Esophagus mucosa (tissue), 1 donor: ENCODE data around the gene MINK1. TPM values are rescaled to one million over a fixed set of nuclear protein-coding genes. Genes with fewer than 3 reads are reported as not detected.
"Not testable (repeated sequence)": the region's sequence is repeated elsewhere in the genome, so short reads cannot be mapped to it uniquely, and the experiment has no call there.

Experiments used
- ATAC-seq: fragments of 200-7000 bp; cut with Tn5 transposase; one replicate; pipeline ENCODE4 v1.9.1; 2020
- total RNA-seq: library from RNA; stranded (reverse); gene quantifications from one replicate; pipeline ENCODE4 v1.2.4, GENCODE V29; 2023
- donor health status: DM: yes; HTN: yes; CAD: no.

The MINK1 gene
- total RNA-seq, 1 donor from 2014 or later: 124 TPM

DNA sequence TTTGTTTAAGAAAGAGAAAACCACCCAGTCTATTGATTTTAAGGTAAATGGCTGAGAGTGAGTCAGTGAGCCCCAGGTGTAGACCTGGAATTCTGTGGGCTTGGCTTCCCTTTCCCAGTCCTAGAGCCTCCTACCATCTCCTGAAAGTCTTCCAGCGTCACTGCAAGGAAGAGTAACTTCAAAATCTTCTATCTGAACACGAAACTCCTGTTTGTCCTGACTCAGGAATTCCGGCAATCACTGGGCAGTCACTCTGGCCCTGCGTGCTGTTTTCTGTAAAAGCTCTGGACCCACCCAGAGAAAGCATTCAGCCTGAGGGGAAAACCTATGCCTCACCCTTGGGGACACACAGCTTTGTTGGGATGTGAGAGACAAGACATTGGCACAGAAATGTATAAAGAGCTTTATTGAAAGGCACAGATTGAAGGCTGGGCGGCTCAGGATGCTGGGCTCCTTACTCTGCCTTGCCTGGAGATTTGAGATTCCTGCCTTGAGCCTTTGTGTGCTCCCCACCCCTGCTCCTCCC, 15.9 kb downstream of the MINK1 start:
- ATAC-seq: peak; percentile 63

DNA sequence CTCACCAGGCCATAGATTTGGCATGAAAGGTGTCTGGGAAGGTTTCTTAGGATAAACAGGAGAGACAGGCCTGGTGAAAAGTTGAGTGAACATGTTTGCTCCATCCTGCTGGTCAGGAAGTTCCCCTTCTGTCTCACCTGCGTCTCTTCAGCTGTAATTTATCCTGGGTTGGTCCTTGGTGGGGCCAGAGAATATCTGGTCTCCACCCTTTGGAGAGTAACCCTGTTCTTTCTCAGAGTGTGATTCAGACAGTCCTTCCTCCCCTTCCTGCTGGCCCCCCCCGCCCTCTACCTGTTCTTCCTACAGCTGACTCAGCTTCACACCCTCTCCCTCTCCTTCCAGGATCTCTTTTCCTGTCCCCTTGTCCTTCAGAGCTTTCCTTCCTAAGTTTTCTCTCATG, 17.1 kb downstream of the MINK1 start:
- ATAC-seq: peak; percentile 84

- ATAC-seq: no peak
These were observed 17.9 kb downstream of the MINK1 start for GRCh38 chr17:4851084-4851483.

DNA sequence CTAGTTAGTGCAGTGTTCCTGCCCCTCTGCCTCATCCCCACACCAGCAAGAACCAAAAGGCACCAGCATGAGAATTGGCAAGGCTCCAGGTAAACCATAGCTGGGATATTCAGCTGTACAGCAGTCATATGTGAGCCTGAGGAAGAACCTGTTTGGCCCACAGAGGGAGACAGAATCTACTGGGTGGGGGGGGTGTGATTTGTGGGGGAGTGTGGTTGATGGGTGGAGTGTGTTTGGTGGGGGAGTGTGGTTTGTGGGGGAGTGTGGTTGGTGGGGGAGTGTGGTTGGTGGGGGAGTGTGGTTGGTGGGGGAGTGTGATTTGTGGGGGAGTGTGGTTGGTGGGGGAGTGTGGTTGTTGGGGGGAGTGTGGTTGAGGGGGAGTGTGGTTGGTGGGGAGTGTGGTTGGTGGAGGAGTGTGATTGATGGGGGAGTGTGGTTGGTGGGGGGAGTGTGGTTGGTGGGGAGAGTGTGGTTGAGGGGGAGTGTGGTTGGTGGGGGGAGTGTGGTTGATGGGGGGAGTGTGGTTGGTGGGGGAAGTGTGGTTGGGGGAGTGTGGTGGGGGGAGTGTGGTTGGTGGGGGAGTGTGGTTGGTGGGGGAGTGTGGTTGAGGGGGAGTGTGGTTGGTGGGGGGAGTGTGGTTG, 19.5 kb downstream of the MINK1 start:
- no peak for ATAC-seq

GRCh38 chr17:4853208-4853671, 20.1 kb downstream of the MINK1 start:
- ATAC-seq: peak; percentile 37

- peak; percentile 79 for ATAC-seq
These were observed 21.1 kb downstream of the MINK1 start for GRCh38 chr17:4854111-4854681.

DNA sequence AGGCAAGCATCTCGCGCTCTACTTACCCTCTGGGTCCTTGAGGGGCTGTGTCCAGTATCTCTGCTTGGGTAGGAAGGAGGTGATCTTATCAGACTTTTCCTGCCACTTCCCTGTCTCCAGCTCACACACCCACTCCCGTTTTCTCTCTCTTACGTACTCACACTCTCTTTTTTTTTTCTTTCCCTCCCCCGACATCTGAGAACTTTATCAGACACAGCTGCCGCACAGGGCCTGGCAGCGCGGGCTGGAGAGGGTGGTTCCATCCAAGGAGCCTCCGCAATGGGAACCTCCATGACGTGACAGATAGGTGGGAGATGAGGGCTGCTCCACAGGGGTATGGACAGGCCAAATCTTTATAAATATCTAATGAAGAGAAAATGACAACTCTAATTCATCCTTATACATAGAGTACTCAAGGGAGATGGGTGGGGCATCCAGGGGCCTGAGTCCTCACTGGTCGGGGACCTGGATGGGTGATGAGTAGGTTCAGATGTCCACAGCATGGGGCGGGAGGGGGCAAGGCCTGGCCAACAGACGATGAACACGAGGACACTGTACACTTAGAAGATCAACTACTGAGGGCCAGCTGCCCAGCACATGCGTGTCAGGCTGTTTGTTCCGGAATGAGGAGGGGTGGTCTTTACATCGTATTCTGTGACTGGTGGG, 23.3 kb downstream of the MINK1 start:
- no peak for ATAC-seq

DNA sequence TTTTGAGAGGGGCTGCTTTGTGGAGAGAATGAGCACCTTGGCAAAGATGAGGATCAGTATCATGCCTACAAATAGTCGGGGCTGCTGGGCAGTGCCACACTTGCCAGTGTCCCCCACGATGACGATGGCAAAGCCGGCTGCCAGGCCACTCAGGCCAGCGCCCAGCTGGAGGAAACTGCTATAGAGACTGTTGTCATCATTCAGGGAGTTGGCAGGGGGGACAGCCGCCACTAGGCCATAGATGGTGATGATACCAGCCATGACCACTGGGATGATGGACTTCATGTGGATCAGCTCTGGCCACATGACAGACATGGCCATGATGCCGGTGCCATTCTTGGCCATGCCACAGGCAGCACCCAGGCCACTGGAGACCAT, 23.8 kb downstream of the MINK1 start:
- no peak for ATAC-seq

DNA sequence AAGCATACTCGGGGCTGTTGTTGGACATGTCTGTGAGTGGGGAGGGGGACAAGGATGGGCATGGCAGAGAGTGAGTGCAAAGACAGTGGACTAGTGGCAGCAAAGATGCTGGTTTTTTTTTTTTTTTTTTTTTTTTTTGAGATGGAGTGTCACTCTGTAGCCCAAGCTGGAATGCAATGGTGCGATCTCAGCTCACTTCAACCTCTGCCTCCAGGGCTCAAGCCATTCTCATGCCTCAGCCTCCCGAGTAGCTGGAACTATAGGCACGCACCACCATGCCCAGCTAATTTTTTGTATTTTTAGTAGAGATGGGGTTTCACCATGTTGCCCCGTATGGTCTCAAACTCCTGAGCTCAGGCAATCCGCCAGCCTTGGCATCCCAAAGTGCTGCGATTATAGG, 24.2 kb downstream of the MINK1 start:
- ATAC-seq: not testable (repeated sequence)

DNA sequence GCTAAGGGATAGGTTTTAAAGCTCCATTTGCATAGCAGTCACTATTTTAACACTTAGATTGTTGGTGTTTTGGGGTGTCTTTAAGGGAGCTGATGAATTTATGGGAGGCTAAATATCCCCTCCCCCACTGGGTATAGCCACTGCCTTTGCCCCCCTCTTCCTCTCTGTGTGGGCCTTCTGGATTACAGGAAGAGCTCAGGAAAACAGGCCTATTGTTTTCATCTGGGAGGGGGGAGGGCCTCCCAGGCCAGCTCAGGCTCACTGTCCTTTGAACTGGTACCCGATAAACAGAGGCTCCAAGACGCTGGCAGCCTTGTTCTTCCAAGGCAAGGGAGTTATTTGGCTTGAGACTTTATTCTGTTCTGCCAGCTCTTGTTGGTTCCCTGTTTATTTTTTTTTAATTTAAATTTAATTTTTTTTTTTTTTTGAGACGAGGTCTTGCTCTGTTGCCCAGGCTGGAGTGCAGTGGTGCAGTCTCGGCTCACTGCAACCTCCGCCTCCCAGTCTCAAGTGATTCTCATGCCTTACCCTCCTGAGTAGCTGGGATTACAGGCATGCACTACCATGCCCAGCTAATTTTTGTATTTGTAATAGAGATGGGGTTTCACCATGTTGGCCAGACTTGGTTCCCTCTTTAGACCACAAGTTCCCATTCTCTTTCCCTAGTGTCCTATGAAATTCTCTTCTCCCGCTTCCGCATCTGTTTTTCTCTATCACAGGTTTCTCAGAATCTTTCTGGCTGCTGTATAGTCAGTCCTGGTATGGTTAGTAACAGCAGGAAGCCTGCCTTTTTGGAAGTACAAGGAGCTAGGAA, 25.1 kb downstream of the MINK1 start:
- ATAC-seq: no peak

GRCh38 chr17:4858882-4859260, 25.7 kb downstream of the MINK1 start:
- ATAC-seq: peak; percentile 88

GRCh38 chr17:4859816-4860625, 26.9 kb downstream of the MINK1 start:
- ATAC-seq: no peak

GRCh38 chr17:4860651-4861050, 27.5 kb downstream of the MINK1 start:
- no peak for ATAC-seq

DNA sequence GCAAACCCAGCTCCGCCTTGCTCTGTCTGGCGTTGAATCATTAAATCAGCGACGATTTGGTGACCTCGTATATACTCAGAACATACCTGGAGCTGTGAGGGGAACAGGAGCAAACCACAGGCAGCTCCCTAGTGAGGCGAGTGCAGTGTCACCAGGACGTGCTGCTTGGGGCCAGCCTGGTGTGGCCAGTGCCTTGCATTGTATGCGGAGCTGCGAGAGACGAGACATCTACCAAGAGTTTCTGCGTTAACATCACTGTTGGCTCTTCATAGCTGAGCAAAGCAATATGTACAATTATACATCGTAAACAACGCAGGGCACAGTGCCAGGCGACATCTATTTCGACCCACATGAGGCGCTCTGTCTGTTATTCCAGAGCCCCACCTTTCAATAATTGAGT, 27.9 kb downstream of the MINK1 start:
- no peak for ATAC-seq

GRCh38 chr17:4862720-4863119, 29.6 kb downstream of the MINK1 start:
- no peak for ATAC-seq

DNA sequence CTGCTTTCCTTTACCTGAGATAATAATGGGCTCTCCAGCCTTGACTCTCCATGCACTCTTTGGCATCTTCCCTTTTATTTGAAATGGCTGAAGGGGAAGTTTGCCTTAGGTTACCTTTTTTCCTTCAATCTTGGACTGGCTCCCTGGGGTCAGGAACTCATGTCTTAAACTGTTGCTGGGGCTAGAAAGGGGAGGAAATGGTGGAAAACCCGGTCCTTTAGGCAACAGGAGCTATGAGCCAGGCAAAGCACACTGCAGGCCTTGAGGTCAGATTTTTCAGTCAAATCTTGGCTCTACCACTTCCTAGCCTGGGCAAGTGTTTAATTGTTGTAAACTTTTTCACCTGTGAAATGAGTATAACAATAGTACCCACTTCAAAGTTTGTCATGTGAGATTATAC, 30.2 kb downstream of the MINK1 start:
- no peak for ATAC-seq

GRCh38 chr17:4867535-4867934, 34.4 kb downstream of the MINK1 start:
- not testable (repeated sequence) for ATAC-seq

- ATAC-seq: not testable (repeated sequence)
These were observed 36.2 kb downstream of the MINK1 start for GRCh38 chr17:4869058-4869998.

DNA sequence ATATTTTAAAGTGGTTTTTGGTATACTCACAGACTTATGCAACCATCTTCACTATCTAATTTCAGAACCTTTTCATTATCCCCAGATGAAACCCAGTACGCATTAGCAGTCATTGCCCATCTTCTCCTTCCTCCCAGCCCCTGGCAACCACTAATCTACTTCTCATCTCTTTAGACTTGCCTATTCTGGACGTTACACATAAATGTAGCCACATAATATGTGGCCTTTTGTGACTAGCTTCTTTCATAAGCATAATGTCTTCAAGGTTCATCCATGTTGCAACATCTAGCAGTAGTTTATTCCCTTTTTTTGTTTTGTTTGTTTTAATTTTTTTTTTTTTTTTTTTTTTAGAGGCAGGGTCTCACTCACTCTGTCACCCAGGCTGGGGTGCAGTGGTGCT, 37.7 kb downstream of the MINK1 start:
- ATAC-seq: no peak

GRCh38 chr17:4872786-4873185, 39.6 kb downstream of the MINK1 start:
- no peak for ATAC-seq

GRCh38 chr17:4877089-4877488, 43.9 kb downstream of the MINK1 start:
- no peak for ATAC-seq
